SK-N-SH (cell line): ENCODE measurements around the gene PARP12. TPM values are rescaled to one million over a fixed set of nuclear protein-coding genes. Genes with fewer than 3 reads are reported as not detected.

Experiments used
- CTCF ChIA-PET: fragments of 300-600, 350-600 bp; formaldehyde crosslinking; extraction: SDS; loops from one replicate; lab custom pipeline; 2021; lab: Yijun Ruan, JAX
- POLR2A ChIA-PET: fragments of 350-600 bp; sonication (Branson Sonifier 250); formaldehyde crosslinking; extraction: SDS; loops from one replicate; lab custom pipeline; 2020; ENCODE audit warnings: antibody characterized with exemption, inconsistent platforms; lab: Yijun Ruan, JAX
- DNase-seq: peaks from one replicate; pipeline ENCODE4 v3.0.0; 2012
- H2AFZ ChIP-seq: fragments of 200-600 bp; sonication (generic); 2 replicates; pipeline ENCODE4 v1.8.1; 2016; ENCODE audit warnings: antibody characterized with exemption, mild to moderate bottlenecking, low read depth
- H3F3A ChIP-seq: fragments of 200-600 bp; sonication (generic); replicated peaks from 2 replicates; pipeline ENCODE3; 2016; ENCODE audit warnings: antibody characterized with exemption, mild to moderate bottlenecking; ENCODE audit not compliant: insufficient read depth
- H3K27ac ChIP-seq, 2 experiments: fragments of 200-500 bp in 1 of 2; fragments of 200-600 bp in 1 of 2; sonication (Bioruptor generic) in 1 of 2; sonication (generic), shearing (Covaris generic) in 1 of 2; 2 replicates each; pipeline versions ENCODE4 v1.5.1 to v1.6.1; 2014 to 2016; ENCODE audit warnings: low read depth in 2 of 2, inconsistent platforms in 1 of 2, low read length in 1 of 2, mild to moderate bottlenecking in 1 of 2, mixed read lengths in 1 of 2
- H3K27me3 ChIP-seq: fragments of 200-600 bp; sonication (generic), shearing (Covaris generic); 2 replicates; pipeline ENCODE4 v1.6.1; 2016; ENCODE audit warnings: mixed run types; ENCODE audit not compliant: insufficient read depth
- H3K36me3 ChIP-seq, 2 experiments: fragments of 200-500 bp in 1 of 2; fragments of 200-600 bp in 1 of 2; sonication (Bioruptor generic) in 1 of 2; sonication (generic) in 1 of 2; replicated peaks in 1 of 2; 2 replicates each; pipeline versions ENCODE3 to v1.5.1; 2014 to 2016; ENCODE audit warnings: low read length in 1 of 2, mild to moderate bottlenecking in 1 of 2; ENCODE audit not compliant: insufficient read depth in 2 of 2, control insufficient read depth in 1 of 2
- H3K4me1 ChIP-seq, 2 experiments: fragments of 200-500 bp in 1 of 2; fragments of 200-600 bp in 1 of 2; sonication (Bioruptor generic) in 1 of 2; sonication (generic), shearing (Covaris generic) in 1 of 2; 2 replicates each; pipeline versions ENCODE4 v1.5.1 to v1.6.1; 2014 to 2016; ENCODE audit warnings: low read depth in 1 of 2, low read length in 1 of 2, mixed run types in 1 of 2; ENCODE audit not compliant: insufficient read depth in 2 of 2, control insufficient read depth in 1 of 2
- H3K4me2 ChIP-seq: fragments of 200-600 bp; sonication (generic), shearing (Covaris generic); 2 replicates; pipeline ENCODE4 v1.6.1; 2017; ENCODE audit warnings: mixed run types
- H3K4me3 ChIP-seq, 2 experiments: fragments of 200-500 bp in 1 of 2; fragments of 200-600 bp in 1 of 2; sonication (Bioruptor generic) in 1 of 2; sonication (generic), shearing (Covaris generic) in 1 of 2; 2 replicates each; pipeline versions ENCODE4 v1.5.1 to v1.8.1; 2014 to 2016; ENCODE audit warnings: low read depth in 2 of 2, inconsistent platforms in 1 of 2, low read length in 1 of 2, mild to moderate bottlenecking in 1 of 2, mixed read lengths in 1 of 2, moderate library complexity in 1 of 2
- H3K79me2 ChIP-seq: fragments of 200-600 bp; sonication (generic); 2 replicates; pipeline ENCODE4 v1.8.1; 2017; ENCODE audit warnings: mild to moderate bottlenecking; ENCODE audit not compliant: insufficient read depth
- H3K9ac ChIP-seq: fragments of 200-600 bp; sonication (generic); 2 replicates; pipeline ENCODE4 v1.6.1; 2017; ENCODE audit warnings: mixed run types
- H3K9me2 ChIP-seq: fragments of 200-600 bp; sonication (generic); 2 replicates; pipeline ENCODE4 v1.6.1; 2017; ENCODE audit warnings: mixed run types
- H3K9me3 ChIP-seq: fragments of 200-600 bp; sonication (generic); 2 replicates; pipeline ENCODE4 v1.6.1; 2017; ENCODE audit warnings: mixed run types, mild to moderate bottlenecking, moderate library complexity
- H4K20me1 ChIP-seq: fragments of 200-600 bp; sonication (generic); 2 replicates; pipeline ENCODE4 v1.6.1; 2017; ENCODE audit warnings: mild to moderate bottlenecking, mixed run types; ENCODE audit not compliant: insufficient read depth
- CHD2 ChIP-seq: fragments of 150-350 bp; IDR thresholded peaks from 2 replicates; pipeline ENCODE4 v1.6.1; 2018; ENCODE audit warnings: low read length; ENCODE audit not compliant: partially characterized antibody
- CTCF ChIP-seq: fragments of 200-600 bp; sonication (generic); IDR thresholded peaks from 2 replicates; pipeline ENCODE4 v1.6.1; 2017; ENCODE audit warnings: antibody characterized with exemption, mild to moderate bottlenecking, moderate library complexity
- FOXJ3 ChIP-seq: sonication (generic); formaldehyde crosslinking; IDR thresholded peaks from 2 replicates; pipeline ENCODE4 v1.5.1; 2020; ENCODE audit warnings: mild to moderate bottlenecking, missing genetic modification reagents
- GATA2 ChIP-seq: sonication (generic); formaldehyde crosslinking; IDR thresholded peaks from 2 replicates; pipeline ENCODE4 v1.5.0; 2020; ENCODE audit warnings: mild to moderate bottlenecking, missing genetic modification reagents
- NFIC ChIP-seq: IDR thresholded peaks from 2 replicates; pipeline ENCODE4 v1.4.0; 2012; ENCODE audit warnings: borderline replicate concordance
- PBX3 ChIP-seq: IDR thresholded peaks from 2 replicates; pipeline ENCODE4; 2012
- RXRA ChIP-seq: IDR thresholded peaks from 2 replicates; pipeline ENCODE4 v1.4.0; 2012; ENCODE audit warnings: low read depth, mild to moderate bottlenecking, borderline replicate concordance
- SIN3A ChIP-seq: IDR thresholded peaks from 2 replicates; pipeline ENCODE4 v1.6.1; 2012; ENCODE audit warnings: low read depth, mild to moderate bottlenecking, low read length, moderate library complexity, borderline replicate concordance
- SMC3 ChIP-seq: IDR thresholded peaks from 2 replicates; pipeline ENCODE4 v1.6.1; 2012; ENCODE audit warnings: low read depth, low read length, improper control_type of control experiment
- USF1 ChIP-seq: IDR thresholded peaks from 2 replicates; pipeline ENCODE4 v1.4.0; 2012; ENCODE audit warnings: low read depth, borderline replicate concordance
- WGBS: methylation state at CpG from one replicate; pipeline ENCODE4 v1.1.6; 2017; ENCODE audit warnings: low lambda C conversion rate; 5-methylcytosine and 5-hydroxymethylcytosine counted together
- polyA plus RNA-seq, 3 experiments: library from polyadenylated mRNA; depleted of rRNA; stranded (reverse); fragments of >200 nt; gene quantifications; 2 replicates each; pipeline ENCODE4 v1.2.3, GENCODE V29; 2012

Gene PARP12
- polyA plus RNA-seq, 1 of the 3 experiments (the other 2 are of a cell fraction) = 17.7 TPM

DNA sequence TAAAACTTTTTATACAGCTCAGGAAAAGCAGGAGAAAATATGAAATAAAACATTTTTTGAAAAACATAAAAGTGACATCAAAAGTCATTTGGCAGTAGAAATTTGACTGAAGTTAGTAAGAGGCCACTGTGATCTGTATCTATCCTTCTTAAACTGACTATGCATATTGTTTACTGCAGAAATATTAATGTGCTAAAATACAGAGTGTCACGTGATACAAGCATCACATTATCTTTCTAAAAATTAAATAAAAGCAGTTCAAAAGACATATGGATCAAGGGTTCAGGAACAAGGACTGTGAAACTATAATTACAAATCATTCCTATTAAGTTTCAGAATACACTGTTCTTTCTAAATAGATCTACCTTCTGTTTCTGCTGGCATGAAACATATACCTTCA, 33.7 kb downstream of the PARP12 start (continued):
- TF ChIP-seq GATA2 (CRISPR knock-in tag) = no peak
- TF ChIP-seq NFIC = no peak
- no peak for TF ChIP-seq USF1
- TF ChIP-seq CHD2 = no peak

DNA sequence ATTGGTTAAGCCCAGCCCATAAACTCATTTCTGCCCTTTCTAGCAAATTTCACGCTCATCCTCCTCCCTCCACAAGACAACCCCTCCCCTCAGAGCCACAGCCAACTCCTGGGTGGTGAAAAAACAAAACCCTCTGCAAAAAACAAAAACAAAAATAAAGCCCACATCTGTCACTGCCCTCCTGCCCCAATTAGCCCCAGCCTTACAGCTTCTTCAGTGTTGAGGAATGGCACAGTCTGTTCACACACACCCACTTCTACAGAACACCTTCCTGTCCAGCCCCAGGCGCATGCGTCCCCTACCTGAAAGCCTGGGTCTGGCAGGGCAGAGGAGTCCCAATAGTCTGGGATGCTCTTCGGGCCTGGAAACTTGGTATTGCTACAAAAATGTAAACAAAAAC, 34.4 kb downstream of the PARP12 start:
- Histone ChIP-seq H3K9me3 (no peaks in the 10 kb centered on the region), H2AFZ (no peak overlapping the region), H3F3A (peaks cover 12% of the 10 kb centered on the region), H3K79me2 (no peaks in the 10 kb centered on the region), H3K36me3 (peaks cover under 1 to 3% of the 10 kb centered on the region in 2 experiments), H3K9ac (no peak overlapping the region), H3K27me3 (no peaks in the 10 kb centered on the region), H3K27ac (no peak overlapping the region), H3K9me2 (no peaks in the 10 kb centered on the region), H3K4me2 (no peak overlapping the region), H3K4me3 (no peak overlapping the region), H3K4me1 (peaks cover 10 to 16% of the 10 kb centered on the region in 2 experiments; a peak in 3 of 4 replicates), H4K20me1 (no peaks in the 10 kb centered on the region)
- WGBS = 94% methylated on average over 4 of the region's 4 CpGs
- ChIA-PET CTCF (interaction anchor here (1.2 to 2.2 kb wide), 4 partner anchors 11 to 383 kb away, joined by 3 to 9 read pairs (median 4); no protein-coding TSS in a partner anchor), POLR2A (no interaction called here)
- DNase-seq = no peak
- TF ChIP-seq SIN3A (no peak), PBX3 (no peak)

DNA sequence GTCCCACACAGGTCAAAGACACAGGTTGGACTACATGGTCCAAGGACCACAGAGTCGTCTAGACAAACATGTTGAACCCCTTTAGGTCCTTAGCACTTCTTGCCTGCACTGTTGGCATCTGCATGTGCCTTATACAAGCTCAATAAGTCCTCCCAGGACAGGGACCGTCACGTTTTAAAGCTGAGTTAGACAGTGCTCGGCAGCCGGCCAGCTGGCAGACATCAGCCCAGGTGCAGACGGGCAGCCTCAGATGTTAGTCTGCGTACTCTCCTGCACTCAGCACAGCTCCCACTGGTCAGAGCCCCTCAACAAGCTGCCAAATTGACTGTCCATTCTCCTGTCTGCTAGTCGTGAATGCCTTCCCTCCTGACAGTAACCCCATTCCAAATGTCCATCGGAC, 34.9 kb downstream of the PARP12 start:
- H3K27ac ChIP-seq = no peak overlapping the region
- H3K79me2 ChIP-seq = no peaks in the 10 kb centered on the region
- no peak overlapping the region for H2AFZ ChIP-seq
- H3F3A ChIP-seq = peaks cover 8% of the 10 kb centered on the region
- TF ChIP-seq SMC3 (no peak), FOXJ3 (CRISPR knock-in tag) (no peak), CTCF (no peak), SIN3A (no peak), RXRA (no peak)
- H3K9ac ChIP-seq = no peak overlapping the region
- H3K9me2 ChIP-seq = no peaks in the 10 kb centered on the region
- CTCF ChIA-PET = interaction anchor here (1.2 to 1.4 kb wide), 2 partner anchors 11 to 25 kb away, joined by 3 to 4 read pairs; no protein-coding TSS in a partner anchor
- peaks cover 2 to 3% of the 10 kb centered on the region in 2 experiments for H3K36me3 ChIP-seq
- no peaks in the 10 kb centered on the region for H3K9me3 ChIP-seq
- no peaks in the 10 kb centered on the region for H4K20me1 ChIP-seq
- H3K4me2 ChIP-seq = no peak overlapping the region
- POLR2A ChIA-PET = no interaction called here
- WGBS = 87% methylated on average over 9 of the region's 9 CpGs
- peaks cover 8 to 16% of the 10 kb centered on the region in 2 experiments; a peak in 3 of 4 replicates for H3K4me1 ChIP-seq
- no peaks in the 10 kb centered on the region for H3K27me3 ChIP-seq
- H3K4me3 ChIP-seq = no peak overlapping the region
- no peak for DNase-seq
